Large intestine (tissue), 12 donors: ENCODE results near the gene HIKESHI. TPM values are rescaled to one million over a fixed set of nuclear protein-coding genes. Genes with fewer than 3 reads are reported as not detected.

Experiments
- DNase-seq, 2 donors: peaks; one replicate each; pipeline versions ENCODE4 v3.0.0 to v3.0.0-alpha.2; 2013
- H3K27ac ChIP-seq: one replicate; pipeline ENCODE4 v1.5.1; 2013; ENCODE audit warnings: low read length
- H3K27me3 ChIP-seq: 2 replicates; pipeline ENCODE4 v1.6.1; 2013; ENCODE audit warnings: low read length; ENCODE audit not compliant: control insufficient read depth, insufficient read depth
- H3K36me3 ChIP-seq: 2 replicates; pipeline ENCODE4 v1.6.1; 2013; ENCODE audit warnings: low read length; ENCODE audit not compliant: control insufficient read depth, insufficient read depth
- H3K4me1 ChIP-seq: one replicate; pipeline ENCODE4 v1.6.1; 2013; ENCODE audit warnings: low read length; ENCODE audit not compliant: control insufficient read depth, insufficient read depth
- H3K4me3 ChIP-seq: one replicate; pipeline ENCODE4 v1.5.1; 2013; ENCODE audit warnings: low read length
- H3K9me3 ChIP-seq: one replicate; pipeline ENCODE4 v1.6.1; 2013; ENCODE audit warnings: mild to moderate bottlenecking, low read depth, low read length, moderate library complexity; ENCODE audit not compliant: control insufficient read depth
- WGBS: methylation state at CpG from one replicate; pipeline ENCODE4 v1.1.5; 2013; ENCODE audit warnings: low lambda C conversion rate; ENCODE audit not compliant: insufficient coverage; 5-methylcytosine and 5-hydroxymethylcytosine counted together
- long read RNA-seq, 11 donors: transcript quantifications; one replicate each; lab custom pipeline, GENCODE V29; 2026
- polyA plus RNA-seq: library from polyadenylated mRNA; unstranded; fragments of 120-200 nt; gene quantifications from one replicate; pipeline ENCODE4 v1.2.1, GENCODE V29; 2013

Gene HIKESHI, protein sequence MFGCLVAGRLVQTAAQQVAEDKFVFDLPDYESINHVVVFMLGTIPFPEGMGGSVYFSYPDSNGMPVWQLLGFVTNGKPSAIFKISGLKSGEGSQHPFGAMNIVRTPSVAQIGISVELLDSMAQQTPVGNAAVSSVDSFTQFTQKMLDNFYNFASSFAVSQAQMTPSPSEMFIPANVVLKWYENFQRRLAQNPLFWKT
- polyA plus RNA-seq: 36.6 TPM
- long read RNA-seq, donor 1, transcript HIKESHI-201 (5 exons, 1,113 nt): major isoform, 6 of 17 reads
- long read RNA-seq, donor 1, partial matches to known transcripts: 10 of 17 reads
- long read RNA-seq, donor 1, other reads (novel, unspliced or antisense): 0 of 17 reads
- long read RNA-seq, donor 2, transcript HIKESHI-201 (5 exons, 1,113 nt): major isoform, 15 of 38 reads
- long read RNA-seq, donor 2, partial matches to known transcripts: 20 of 38 reads
- long read RNA-seq, donor 2, other reads (novel, unspliced or antisense): 0 of 38 reads
- long read RNA-seq, donor 3: 0 reads
- long read RNA-seq, donor 4, partial matches to known transcripts: 0 of 2 reads
- long read RNA-seq, donor 4, other reads (novel, unspliced or antisense): 0 of 2 reads
- long read RNA-seq, donor 5, transcript HIKESHI-201 (5 exons, 1,113 nt): major isoform, 10 of 20 reads
- long read RNA-seq, donor 5, partial matches to known transcripts: 8 of 20 reads
- long read RNA-seq, donor 5, other reads (novel, unspliced or antisense): 0 of 20 reads
- long read RNA-seq, donor 6, transcript HIKESHI-201 (5 exons, 1,113 nt): major isoform, 9 of 24 reads
- long read RNA-seq, donor 6, partial matches to known transcripts: 11 of 24 reads
- long read RNA-seq, donor 6, other reads (novel, unspliced or antisense): 0 of 24 reads
- long read RNA-seq, donor 7, transcript HIKESHI-207 (4 exons, 1,694 nt): minor isoform, 5 of 29 reads
- long read RNA-seq, donor 7, transcript HIKESHI-201 (5 exons, 1,113 nt): major isoform, 12 of 29 reads
- long read RNA-seq, donor 7, partial matches to known transcripts: 12 of 29 reads
- long read RNA-seq, donor 7, other reads (novel, unspliced or antisense): 0 of 29 reads
- long read RNA-seq, donor 8, transcript HIKESHI-201 (5 exons, 1,113 nt): major isoform, 14 of 41 reads
- long read RNA-seq, donor 8, partial matches to known transcripts: 21 of 41 reads
- long read RNA-seq, donor 8, other reads (novel, unspliced or antisense): 0 of 41 reads
- long read RNA-seq, donor 9, transcript HIKESHI-201 (5 exons, 1,113 nt): major isoform, 17 of 47 reads
- long read RNA-seq, donor 9, transcript HIKESHI-207 (4 exons, 1,694 nt): minor isoform, 7 of 47 reads
- long read RNA-seq, donor 9, partial matches to known transcripts: 22 of 47 reads
- long read RNA-seq, donor 9, other reads (novel, unspliced or antisense): 0 of 47 reads
- long read RNA-seq, donor 10, transcript HIKESHI-201 (5 exons, 1,113 nt): major isoform, 21 of 41 reads
- long read RNA-seq, donor 10, partial matches to known transcripts: 15 of 41 reads
- long read RNA-seq, donor 10, other reads (novel, unspliced or antisense): 0 of 41 reads
- long read RNA-seq, donor 11, transcript HIKESHI-201 (5 exons, 1,113 nt): major isoform, 18 of 31 reads
- long read RNA-seq, donor 11, partial matches to known transcripts: 10 of 31 reads
- long read RNA-seq, donor 11, other reads (novel, unspliced or antisense): 0 of 31 reads

DNA sequence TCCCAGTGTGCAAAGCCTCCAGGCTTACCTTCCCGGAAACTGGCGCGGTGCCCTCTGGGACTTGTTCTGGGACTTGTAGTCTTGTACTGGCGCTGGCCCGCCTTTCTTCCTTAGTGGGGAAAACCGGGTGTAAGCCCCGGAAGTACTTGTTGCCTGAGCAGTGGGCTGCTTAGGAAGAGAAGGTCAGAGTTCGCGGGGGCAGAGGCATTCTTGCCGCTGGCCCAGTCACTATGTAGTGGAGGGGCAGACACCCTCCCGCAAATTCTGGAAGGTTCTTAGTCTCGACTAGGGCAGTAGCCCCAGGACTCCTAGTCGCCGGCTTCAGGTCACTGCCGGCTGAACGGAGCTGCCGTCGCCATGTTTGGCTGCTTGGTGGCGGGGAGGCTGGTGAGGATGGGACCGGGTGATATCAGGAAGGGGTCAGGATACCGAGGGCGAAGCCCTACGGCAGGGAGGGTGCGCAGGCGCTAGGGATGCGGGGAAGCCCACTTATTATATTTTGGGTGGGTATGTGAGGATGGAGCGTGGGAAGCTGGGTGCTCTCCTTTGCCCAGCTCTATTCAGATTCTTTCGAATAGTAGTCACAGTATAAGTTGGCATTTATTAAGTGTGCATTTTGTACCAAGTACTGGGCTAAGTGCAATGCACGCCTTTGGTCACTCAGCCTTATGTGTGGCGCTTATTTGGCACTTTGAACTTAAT is at the start of gene HIKESHI:
Gene HIKESHI (plus strand): TSS at position 149 of the 702 bp plus-strand sequence. CDS start 209 bp downstream, at position 358.
- Histone ChIP-seq H3K4me1 (no peaks in the 10 kb centered on the region), H3K36me3 (no peaks in the 10 kb centered on the region), H3K9me3 (no peaks in the 10 kb centered on the region), H3K4me3 (peak within 1 kb of the TSS; percentile 96), H3K27ac (peak within 1 kb of the TSS; percentile 58), H3K27me3 (no peaks in the 10 kb centered on the region)
- WGBS: no CpG with 5 or more reads among the region's 30 CpGs
- DNase-seq: peak; percentile 95 to 97

GRCh38 chr11:86255896-86256295 is 46.1 kb upstream of the HIKESHI start:
- no peak overlapping the region for H3K4me3 ChIP-seq
- peaks cover 12% of the 10 kb centered on the region for H3K36me3 ChIP-seq
- 100% methylated on average over 1 of the region's 1 CpG for WGBS
- H3K27ac ChIP-seq: no peak overlapping the region
- DNase-seq: no peak
- no peaks in the 10 kb centered on the region for H3K9me3 ChIP-seq
- no peaks in the 10 kb centered on the region for H3K27me3 ChIP-seq
- H3K4me1 ChIP-seq: no peaks in the 10 kb centered on the region

DNA sequence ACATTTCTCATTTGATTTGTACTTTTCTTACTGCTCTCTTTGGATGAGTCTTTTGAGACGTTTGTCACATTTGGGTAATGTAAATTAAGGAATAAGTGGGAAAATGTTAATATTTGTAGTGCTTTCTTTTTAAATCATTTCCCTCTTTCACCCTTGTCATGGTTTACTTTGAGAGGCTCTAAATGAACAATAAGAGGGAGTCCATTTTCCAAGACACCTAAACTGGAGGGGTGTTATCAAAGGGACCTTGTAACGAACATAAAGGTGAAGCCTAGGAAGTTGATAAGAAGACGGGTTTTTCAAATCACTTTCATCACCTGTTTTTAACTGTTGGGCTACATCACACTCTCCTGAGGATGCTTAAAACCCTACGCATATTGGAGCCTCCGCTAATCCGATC is 45.4 kb upstream of the HIKESHI start:
- Histone ChIP-seq H3K27ac (no peak overlapping the region), H3K4me3 (no peak overlapping the region), H3K36me3 (peaks cover 17% of the 10 kb centered on the region), H3K9me3 (no peaks in the 10 kb centered on the region), H3K27me3 (no peaks in the 10 kb centered on the region), H3K4me1 (no peaks in the 10 kb centered on the region)
- WGBS: 100% methylated on average over 3 of the region's 6 CpGs
- DNase-seq: no peak

- Histone ChIP-seq H3K4me1 (no peaks in the 10 kb centered on the region), H3K27me3 (no peaks in the 10 kb centered on the region), H3K27ac (no peak overlapping the region), H3K9me3 (no peaks in the 10 kb centered on the region), H3K4me3 (no peak overlapping the region), H3K36me3 (peaks cover 23% of the 10 kb centered on the region)
- DNase-seq: no peak
Observed at GRCh38 chr11:86257446-86257845, 44.6 kb upstream of the HIKESHI start.

- DNase-seq: no peak
- no peaks in the 10 kb centered on the region for H3K4me1 ChIP-seq
- H3K4me3 ChIP-seq: no peak overlapping the region
- no peaks in the 10 kb centered on the region for H3K27me3 ChIP-seq
- no CpG with 5 or more reads among the region's 1 CpG for WGBS
- peaks cover 30% of the 10 kb centered on the region for H3K36me3 ChIP-seq
- no peak overlapping the region for H3K27ac ChIP-seq
- H3K9me3 ChIP-seq: no peaks in the 10 kb centered on the region
Observed at GRCh38 chr11:86259730-86260129, 42.3 kb upstream of the HIKESHI start.

GRCh38 chr11:86261328-86261727 is 40.7 kb upstream of the HIKESHI start:
- Histone ChIP-seq H3K27me3 (no peaks in the 10 kb centered on the region), H3K4me3 (no peak overlapping the region), H3K36me3 (peaks cover 30% of the 10 kb centered on the region), H3K4me1 (no peaks in the 10 kb centered on the region), H3K9me3 (no peaks in the 10 kb centered on the region), H3K27ac (no peak overlapping the region)
- DNase-seq: no peak
- no CpG with 5 or more reads among the region's 3 CpGs for WGBS

DNA sequence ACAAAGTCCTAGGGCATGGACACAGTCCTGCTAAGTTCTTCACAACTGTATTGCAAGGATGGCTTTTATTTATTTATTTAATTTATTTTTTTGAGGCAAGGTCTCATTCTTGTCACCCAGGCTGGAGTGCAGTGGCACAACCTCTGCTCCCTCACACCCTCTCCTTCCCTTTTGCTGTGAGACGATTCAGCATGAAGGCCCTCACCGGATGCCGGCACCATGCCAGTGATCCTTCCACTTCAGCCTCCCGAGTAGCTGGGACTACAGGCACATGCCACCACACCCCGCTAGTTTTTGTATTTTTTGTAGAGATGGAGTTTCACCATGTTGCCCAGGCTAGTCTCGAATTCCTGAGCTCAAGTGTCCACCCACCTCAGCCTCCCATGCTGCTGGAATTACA is 39.7 kb upstream of the HIKESHI start:
- H3K36me3 ChIP-seq: peaks cover 27% of the 10 kb centered on the region
- no peak overlapping the region for H3K4me3 ChIP-seq
- no peak overlapping the region for H3K27ac ChIP-seq
- no CpG with 5 or more reads among the region's 6 CpGs for WGBS
- no peaks in the 10 kb centered on the region for H3K27me3 ChIP-seq
- no peak for DNase-seq
- H3K4me1 ChIP-seq: no peaks in the 10 kb centered on the region
- H3K9me3 ChIP-seq: no peaks in the 10 kb centered on the region

- H3K9me3 ChIP-seq: no peaks in the 10 kb centered on the region
- no peak for DNase-seq
- no peaks in the 10 kb centered on the region for H3K4me1 ChIP-seq
- H3K4me3 ChIP-seq: no peak overlapping the region
- 100% methylated on average over 1 of the region's 2 CpGs for WGBS
- H3K36me3 ChIP-seq: peaks cover 32% of the 10 kb centered on the region
- no peak overlapping the region for H3K27ac ChIP-seq
- no peaks in the 10 kb centered on the region for H3K27me3 ChIP-seq
Observed at GRCh38 chr11:86264649-86265048, 37.4 kb upstream of the HIKESHI start.

GRCh38 chr11:86265194-86265593 is 36.8 kb upstream of the HIKESHI start:
- Histone ChIP-seq H3K4me3 (no peak overlapping the region), H3K9me3 (no peaks in the 10 kb centered on the region), H3K4me1 (no peaks in the 10 kb centered on the region), H3K27ac (no peak overlapping the region), H3K27me3 (no peaks in the 10 kb centered on the region), H3K36me3 (peaks cover 34% of the 10 kb centered on the region)
- no peak for DNase-seq
